CD4-positive, alpha-beta T cell treated with Interleukin-6 at 100 ng/mL for 8 hours (primary cell): ENCODE data around the gene LDLRAD4.
"Not testable (repeated sequence)": the region's sequence is repeated elsewhere in the genome, so short reads cannot be mapped to it uniquely, and the experiment has no call there.

Experiments used
- DNase-seq: peaks from one replicate; pipeline ENCODE4 v3.0.0-alpha.2; 2020; ENCODE audit warnings: mixed read lengths, low spot score

LDLRAD4 gene

GRCh38 chr18:13464432-13465123, 246.0 kb downstream of the LDLRAD4 start:
- DNase-seq = peak; percentile 77

- DNase-seq = no peak
Observed at GRCh38 chr18:13465124-13465446, 246.5 kb downstream of the LDLRAD4 start.

- no peak for DNase-seq
Observed at GRCh38 chr18:13465476-13465875, 246.9 kb downstream of the LDLRAD4 start.

GRCh38 chr18:13470516-13471197, 252.1 kb downstream of the LDLRAD4 start:
- DNase-seq = no peak

GRCh38 chr18:13471198-13471845, 252.8 kb downstream of the LDLRAD4 start:
- DNase-seq = no peak

GRCh38 chr18:13471971-13472628, 253.5 kb downstream of the LDLRAD4 start:
- no peak for DNase-seq

GRCh38 chr18:13473751-13474150, 255.2 kb downstream of the LDLRAD4 start:
- DNase-seq = no peak

- DNase-seq = no peak
Observed at GRCh38 chr18:13474336-13474735, 255.8 kb downstream of the LDLRAD4 start.

GRCh38 chr18:13474907-13475545, 256.5 kb downstream of the LDLRAD4 start:
- no peak for DNase-seq

GRCh38 chr18:13476312-13476711, 257.8 kb downstream of the LDLRAD4 start:
- DNase-seq = not testable (repeated sequence)

GRCh38 chr18:13477147-13477683, 258.7 kb downstream of the LDLRAD4 start:
- DNase-seq = no peak

- DNase-seq = no peak
Observed at GRCh38 chr18:13480571-13481255, 262.2 kb downstream of the LDLRAD4 start.

GRCh38 chr18:13481331-13481730, 262.8 kb downstream of the LDLRAD4 start:
- no peak for DNase-seq

GRCh38 chr18:13481820-13482617, 263.5 kb downstream of the LDLRAD4 start:
- DNase-seq = no peak

GRCh38 chr18:13482618-13482945, 264.0 kb downstream of the LDLRAD4 start:
- DNase-seq = no peak

- DNase-seq = no peak
Observed at GRCh38 chr18:13483316-13484270, 265.0 kb downstream of the LDLRAD4 start.

- DNase-seq = no peak
Observed at GRCh38 chr18:13485182-13485581, 266.6 kb downstream of the LDLRAD4 start.

GRCh38 chr18:13485604-13486003, 267.0 kb downstream of the LDLRAD4 start:
- DNase-seq = no peak

GRCh38 chr18:13486284-13486683, 267.7 kb downstream of the LDLRAD4 start:
- no peak for DNase-seq

- DNase-seq = no peak
Observed at GRCh38 chr18:13486686-13487085, 268.1 kb downstream of the LDLRAD4 start.
